BJ (cell line): ENCODE measurements around the gene GUCY1A1. TPM values are rescaled to one million over a fixed set of nuclear protein-coding genes. Genes with fewer than 3 reads are reported as not detected.

Source experiments
- CTCF ChIA-PET: fragments of 350-600 bp; formaldehyde crosslinking; extraction: SDS; loops from one replicate; lab custom pipeline; 2021; ENCODE audit warnings: antibody characterized with exemption, inconsistent platforms; lab: Yijun Ruan, JAX
- POLR2A ChIA-PET: fragments of 300-600 bp; sonication (Branson Sonifier 250); formaldehyde crosslinking; extraction: SDS; loops from one replicate; lab custom pipeline; 2021; ENCODE audit warnings: antibody characterized with exemption; lab: Charles Lee
- DNase-seq: peaks from one replicate; pipeline ENCODE4 v3.0.0-alpha.2; 2011; ENCODE audit warnings: low read depth
- H3K27me3 ChIP-seq: 2 replicates; pipeline ENCODE4 v1.6.0; 2011; ENCODE audit warnings: low read length; ENCODE audit not compliant: control insufficient read depth, insufficient read depth
- H3K36me3 ChIP-seq: 2 replicates; pipeline ENCODE4 v1.5.1; 2011; ENCODE audit warnings: low read length; ENCODE audit not compliant: control insufficient read depth, insufficient read depth
- H3K4me3 ChIP-seq: 2 replicates; pipeline ENCODE4 v1.5.1; 2011; ENCODE audit warnings: low read depth, mild to moderate bottlenecking, control low read depth, low read length
- CTCF ChIP-seq: IDR thresholded peaks from 2 replicates; pipeline ENCODE4 v1.5.1; 2011; ENCODE audit warnings: low read depth, mild to moderate bottlenecking, control low read depth, inconsistent platforms, low read length, moderate library complexity; ENCODE audit not compliant: insufficient read depth
- polyA plus RNA-seq: library from polyadenylated mRNA; depleted of rRNA; stranded (reverse); fragments of >200 nt; gene quantifications from 2 replicates; pipeline ENCODE4 v1.2.3, GENCODE V29; 2011

Gene GUCY1A1
- polyA plus RNA-seq, 1 experiment, result 0.23 TPM

DNA sequence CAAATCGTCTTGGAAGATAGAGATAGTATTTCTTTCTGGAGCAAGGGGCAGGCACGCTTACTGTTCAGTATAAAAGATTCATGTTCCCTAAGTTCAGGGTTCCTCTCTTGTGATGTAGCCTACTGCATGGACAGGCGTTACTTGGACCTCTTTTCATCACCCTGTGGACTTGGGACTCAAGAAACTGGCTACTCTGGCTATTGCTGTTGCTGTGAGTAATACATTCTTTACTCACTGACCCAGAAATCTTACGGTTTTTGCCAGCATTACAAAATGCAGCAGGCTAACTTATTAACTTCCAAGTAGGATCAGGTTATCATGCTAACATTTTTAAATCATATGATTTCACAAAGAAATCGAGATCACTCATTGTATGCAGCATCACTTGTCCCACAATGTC, 79.3 kb downstream of the GUCY1A1 start:
- CTCF ChIA-PET, result no interaction called here

GRCh38 chr4:155748039-155748438, 81.4 kb downstream of the GUCY1A1 start:
- CTCF ChIA-PET, result interaction anchor here (0.9 to 1.4 kb wide), 4 partner anchors 11 to 39 kb away, joined by 3 to 5 read pairs (median 4); partner anchors contain the start of gene GUCY1B1
- no peak for DNase-seq
- TF ChIP-seq CTCF, result no peak
- POLR2A ChIA-PET, result no interaction called here
- Histone ChIP-seq H3K4me3 (no peak overlapping the region), H3K27me3 (no peaks in the 10 kb centered on the region), H3K36me3 (no peaks in the 10 kb centered on the region)

More for the DNA sequence above, 79.3 kb downstream of the GUCY1A1 start:
- H3K27me3 ChIP-seq, result no peaks in the 10 kb centered on the region
- no peak for TF ChIP-seq CTCF
- H3K36me3 ChIP-seq, result no peaks in the 10 kb centered on the region
- DNase-seq, result no peak
- POLR2A ChIA-PET, result no interaction called here
- no peak overlapping the region for H3K4me3 ChIP-seq

DNA sequence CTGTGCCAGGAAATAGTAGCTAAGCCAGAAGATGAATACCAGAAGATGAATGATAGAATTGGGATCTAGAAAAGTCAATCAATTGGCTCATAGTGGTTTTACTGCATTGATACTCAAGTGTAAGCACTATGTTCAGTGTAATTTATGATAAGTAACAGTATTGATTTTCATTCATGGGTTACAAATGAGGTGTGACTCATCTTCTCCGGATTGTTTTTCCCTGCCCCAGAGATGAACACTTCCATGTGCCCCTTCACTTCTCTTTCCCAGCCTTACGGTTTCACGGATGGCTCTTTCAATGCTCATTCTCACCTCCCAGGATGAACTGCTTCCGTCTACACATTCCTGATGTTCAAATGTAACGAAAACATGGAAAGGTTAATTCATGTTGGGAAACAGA, 82.4 kb downstream of the GUCY1A1 start:
- H3K36me3 ChIP-seq, result no peaks in the 10 kb centered on the region
- TF ChIP-seq CTCF, result no peak
- DNase-seq, result no peak
- no peaks in the 10 kb centered on the region for H3K27me3 ChIP-seq
- ChIA-PET POLR2A (no interaction called here), CTCF (interaction anchor here (0.9 kb wide), 2 partner anchors 10 to 38 kb away, joined by 3 to 4 read pairs; partner anchors contain the start of gene GUCY1B1)
- no peak overlapping the region for H3K4me3 ChIP-seq

DNA sequence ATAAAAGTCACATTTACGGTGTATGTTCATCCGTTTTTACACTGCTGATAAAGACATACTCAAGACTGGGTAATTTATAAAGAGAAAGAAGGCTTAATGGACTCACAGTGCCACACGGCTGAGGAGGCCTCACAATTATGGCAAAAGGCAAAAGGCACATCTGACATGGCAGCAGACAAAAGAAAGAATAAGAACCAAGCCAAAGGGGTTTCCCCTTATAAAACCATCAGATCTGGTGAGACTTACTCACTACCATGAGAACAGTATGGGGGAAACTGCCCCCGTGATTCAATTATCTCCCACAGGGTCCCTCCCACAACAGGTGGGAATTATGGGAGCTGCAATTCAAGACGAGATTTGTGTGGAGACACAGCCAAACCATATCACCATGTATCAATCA, 84.9 kb downstream of the GUCY1A1 start:
- Histone ChIP-seq H3K4me3 (no peak overlapping the region), H3K27me3 (no peaks in the 10 kb centered on the region), H3K36me3 (no peaks in the 10 kb centered on the region)
- ChIA-PET POLR2A (no interaction called here), CTCF (no interaction called here)
- DNase-seq, result no peak
- no peak for TF ChIP-seq CTCF

GRCh38 chr4:155757745-155758265, 91.2 kb downstream of the GUCY1A1 start:
- POLR2A ChIA-PET, result no interaction called here
- Histone ChIP-seq H3K27me3 (no peaks in the 10 kb centered on the region), H3K36me3 (no peaks in the 10 kb centered on the region), H3K4me3 (no peak overlapping the region)
- TF ChIP-seq CTCF, result no peak
- CTCF ChIA-PET, result interaction anchor here (1.1 to 2.3 kb wide), 3 partner anchors 10 to 309 kb away, joined by 3 to 5 read pairs (median 3); no protein-coding TSS in a partner anchor
- no peak for DNase-seq
